ENCODE measurements around the gene LTBP1. TPM values are rescaled to one million over a fixed set of nuclear protein-coding genes. Genes with fewer than 3 reads are reported as not detected.

Gene LTBP1
- total RNA-seq, 1 experiment from 2014 or later: 11.8 TPM

- Histone ChIP-seq H3K27ac (ENCODE audit: low read length) (no peak overlapping the region), H3K9me3 (ENCODE audit: low read length) (no peaks in the 10 kb centered on the region), H3K79me2 (ENCODE audit: low read length) (no peaks in the 10 kb centered on the region), H3K36me3 (ENCODE audit: insufficient read depth, low read length) (no peaks in the 10 kb centered on the region), H3K4me3 (ENCODE audit: low read length) (no peak overlapping the region), H2AFZ (ENCODE audit: low read length) (no peak overlapping the region), H3K4me1 (ENCODE audit: low read length) (no peaks in the 10 kb centered on the region), H4K20me1 (ENCODE audit: insufficient read depth, low read depth, low read length) (no peaks in the 10 kb centered on the region), H3K4me2 (ENCODE audit: low read depth, low read length, poor library complexity, severe bottlenecking) (no peak overlapping the region), H3K9ac (ENCODE audit: low read length) (no peak overlapping the region), H3K27me3 (ENCODE audit: low read length) (no peaks in the 10 kb centered on the region), H3K9me2 (replicated peaks; ENCODE audit: insufficient read depth, low read length) (no peaks in the 10 kb centered on the region)
- DNase-seq: no peak
Observed at GRCh38 chr2:33258387-33258786, 311.6 kb downstream of the LTBP1 start.

GRCh38 chr2:33262097-33262496 is 315.3 kb downstream of the LTBP1 start:
- no peak overlapping the region for H2AFZ ChIP-seq (ENCODE audit: low read length)
- no peaks in the 10 kb centered on the region for H3K27me3 ChIP-seq (ENCODE audit: low read length)
- no peaks in the 10 kb centered on the region for H3K79me2 ChIP-seq (ENCODE audit: low read length)
- H3K9ac ChIP-seq (ENCODE audit: low read length): no peak overlapping the region
- H3K4me3 ChIP-seq (ENCODE audit: low read length): no peak overlapping the region
- no peak overlapping the region for H3K27ac ChIP-seq (ENCODE audit: low read length)
- H4K20me1 ChIP-seq (ENCODE audit: insufficient read depth, low read depth, low read length): no peaks in the 10 kb centered on the region
- H3K4me2 ChIP-seq (ENCODE audit: low read depth, low read length, poor library complexity, severe bottlenecking): no peak overlapping the region
- no peaks in the 10 kb centered on the region for H3K36me3 ChIP-seq (ENCODE audit: insufficient read depth, low read length)
- no peaks in the 10 kb centered on the region for H3K9me2 ChIP-seq (replicated peaks; ENCODE audit: insufficient read depth, low read length)
- DNase-seq: no peak
- no peaks in the 10 kb centered on the region for H3K4me1 ChIP-seq (ENCODE audit: low read length)
- no peaks in the 10 kb centered on the region for H3K9me3 ChIP-seq (ENCODE audit: low read length)

GRCh38 chr2:33264766-33265165 is 318.0 kb downstream of the LTBP1 start:
- no peak overlapping the region for H3K4me2 ChIP-seq (ENCODE audit: low read depth, low read length, poor library complexity, severe bottlenecking)
- H3K27me3 ChIP-seq (ENCODE audit: low read length): no peaks in the 10 kb centered on the region
- DNase-seq: no peak
- no peaks in the 10 kb centered on the region for H4K20me1 ChIP-seq (ENCODE audit: insufficient read depth, low read depth, low read length)
- H3K4me1 ChIP-seq (ENCODE audit: low read length): no peaks in the 10 kb centered on the region
- H3K4me3 ChIP-seq (ENCODE audit: low read length): no peak overlapping the region
- H3K27ac ChIP-seq (ENCODE audit: low read length): no peak overlapping the region
- H3K9me3 ChIP-seq (ENCODE audit: low read length): no peaks in the 10 kb centered on the region
- H3K9ac ChIP-seq (ENCODE audit: low read length): no peak overlapping the region
- H3K9me2 ChIP-seq (replicated peaks; ENCODE audit: insufficient read depth, low read length): no peaks in the 10 kb centered on the region
- H3K36me3 ChIP-seq (ENCODE audit: insufficient read depth, low read length): no peaks in the 10 kb centered on the region
- no peaks in the 10 kb centered on the region for H3K79me2 ChIP-seq (ENCODE audit: low read length)
- no peak overlapping the region for H2AFZ ChIP-seq (ENCODE audit: low read length)

- Histone ChIP-seq H3K9me2 (replicated peaks; ENCODE audit: insufficient read depth, low read length) (no peaks in the 10 kb centered on the region), H3K9me3 (ENCODE audit: low read length) (no peaks in the 10 kb centered on the region), H3K9ac (ENCODE audit: low read length) (no peak overlapping the region), H3K4me2 (ENCODE audit: low read depth, low read length, poor library complexity, severe bottlenecking) (no peak overlapping the region), H3K4me1 (ENCODE audit: low read length) (peaks cover 1% of the 10 kb centered on the region; the same call in 1 of the 2 replicates), H3K27me3 (ENCODE audit: low read length) (no peaks in the 10 kb centered on the region), H4K20me1 (ENCODE audit: insufficient read depth, low read depth, low read length) (no peaks in the 10 kb centered on the region), H3K36me3 (ENCODE audit: insufficient read depth, low read length) (no peaks in the 10 kb centered on the region), H3K4me3 (ENCODE audit: low read length) (no peak overlapping the region), H3K79me2 (ENCODE audit: low read length) (no peaks in the 10 kb centered on the region), H2AFZ (ENCODE audit: low read length) (no peak overlapping the region), H3K27ac (ENCODE audit: low read length) (no peak overlapping the region)
- DNase-seq: no peak
Observed at GRCh38 chr2:33265584-33266338, 319.0 kb downstream of the LTBP1 start.

GRCh38 chr2:33266467-33266866 is 319.7 kb downstream of the LTBP1 start:
- H4K20me1 ChIP-seq (ENCODE audit: insufficient read depth, low read depth, low read length): no peaks in the 10 kb centered on the region
- DNase-seq: no peak
- H3K9ac ChIP-seq (ENCODE audit: low read length): no peak overlapping the region
- H2AFZ ChIP-seq (ENCODE audit: low read length): no peak overlapping the region
- no peaks in the 10 kb centered on the region for H3K9me3 ChIP-seq (ENCODE audit: low read length)
- H3K36me3 ChIP-seq (ENCODE audit: insufficient read depth, low read length): no peaks in the 10 kb centered on the region
- no peak overlapping the region for H3K4me2 ChIP-seq (ENCODE audit: low read depth, low read length, poor library complexity, severe bottlenecking)
- H3K4me1 ChIP-seq (ENCODE audit: low read length): peaks cover 8% of the 10 kb centered on the region
- H3K27ac ChIP-seq (ENCODE audit: low read length): no peak overlapping the region
- no peaks in the 10 kb centered on the region for H3K79me2 ChIP-seq (ENCODE audit: low read length)
- H3K9me2 ChIP-seq (replicated peaks; ENCODE audit: insufficient read depth, low read length): no peaks in the 10 kb centered on the region
- no peak overlapping the region for H3K4me3 ChIP-seq (ENCODE audit: low read length)
- H3K27me3 ChIP-seq (ENCODE audit: low read length): no peaks in the 10 kb centered on the region

- no peak overlapping the region for H2AFZ ChIP-seq (ENCODE audit: low read length)
- no peaks in the 10 kb centered on the region for H4K20me1 ChIP-seq (ENCODE audit: insufficient read depth, low read depth, low read length)
- H3K36me3 ChIP-seq (ENCODE audit: insufficient read depth, low read length): no peaks in the 10 kb centered on the region
- no peak overlapping the region for H3K9ac ChIP-seq (ENCODE audit: low read length)
- H3K9me2 ChIP-seq (replicated peaks; ENCODE audit: insufficient read depth, low read length): no peaks in the 10 kb centered on the region
- no peak for DNase-seq
- H3K4me3 ChIP-seq (ENCODE audit: low read length): no peak overlapping the region
- H3K79me2 ChIP-seq (ENCODE audit: low read length): no peaks in the 10 kb centered on the region
- no peaks in the 10 kb centered on the region for H3K27me3 ChIP-seq (ENCODE audit: low read length)
- peaks cover 14% of the 10 kb centered on the region for H3K4me1 ChIP-seq (ENCODE audit: low read length)
- H3K27ac ChIP-seq (ENCODE audit: low read length): no peak overlapping the region
- H3K4me2 ChIP-seq (ENCODE audit: low read depth, low read length, poor library complexity, severe bottlenecking): no peak overlapping the region
- no peaks in the 10 kb centered on the region for H3K9me3 ChIP-seq (ENCODE audit: low read length)
Observed at GRCh38 chr2:33267043-33267442, 320.3 kb downstream of the LTBP1 start.

GRCh38 chr2:33267756-33268155 is 321.0 kb downstream of the LTBP1 start:
- peaks cover 21% of the 10 kb centered on the region for H3K4me1 ChIP-seq (ENCODE audit: low read length)
- H3K9me2 ChIP-seq (replicated peaks; ENCODE audit: insufficient read depth, low read length): no peaks in the 10 kb centered on the region
- H3K4me3 ChIP-seq (ENCODE audit: low read length): no peak overlapping the region
- H3K9me3 ChIP-seq (ENCODE audit: low read length): no peaks in the 10 kb centered on the region
- H3K9ac ChIP-seq (ENCODE audit: low read length): no peak overlapping the region
- no peaks in the 10 kb centered on the region for H3K36me3 ChIP-seq (ENCODE audit: insufficient read depth, low read length)
- no peak for DNase-seq
- no peak overlapping the region for H2AFZ ChIP-seq (ENCODE audit: low read length)
- no peaks in the 10 kb centered on the region for H3K27me3 ChIP-seq (ENCODE audit: low read length)
- H3K27ac ChIP-seq (ENCODE audit: low read length): no peak overlapping the region
- H3K4me2 ChIP-seq (ENCODE audit: low read depth, low read length, poor library complexity, severe bottlenecking): no peak overlapping the region
- no peaks in the 10 kb centered on the region for H4K20me1 ChIP-seq (ENCODE audit: insufficient read depth, low read depth, low read length)
- H3K79me2 ChIP-seq (ENCODE audit: low read length): no peaks in the 10 kb centered on the region

- Histone ChIP-seq H3K27ac (ENCODE audit: low read length) (no peak overlapping the region), H3K9ac (ENCODE audit: low read length) (no peak overlapping the region), H3K36me3 (ENCODE audit: insufficient read depth, low read length) (no peaks in the 10 kb centered on the region), H3K4me3 (ENCODE audit: low read length) (no peak overlapping the region), H3K4me2 (ENCODE audit: low read depth, low read length, poor library complexity, severe bottlenecking) (no peak overlapping the region), H3K9me2 (replicated peaks; ENCODE audit: insufficient read depth, low read length) (no peaks in the 10 kb centered on the region), H3K9me3 (ENCODE audit: low read length) (no peaks in the 10 kb centered on the region), H3K27me3 (ENCODE audit: low read length) (no peaks in the 10 kb centered on the region), H2AFZ (ENCODE audit: low read length) (no peak overlapping the region), H3K4me1 (ENCODE audit: low read length) (peaks cover 21% of the 10 kb centered on the region), H3K79me2 (ENCODE audit: low read length) (no peaks in the 10 kb centered on the region), H4K20me1 (ENCODE audit: insufficient read depth, low read depth, low read length) (no peaks in the 10 kb centered on the region)
- DNase-seq: no peak
Observed at GRCh38 chr2:33268246-33268831, 321.6 kb downstream of the LTBP1 start.
